GM12872 (cell line): Measurements from ENCODE around the gene C2orf92.

Experiments used
- TF ChIP-seq, protein P1 (sequence below): IDR thresholded peaks from 3 replicates; pipeline ENCODE4 v1.5.1; 2011; ENCODE audit warnings: low read depth, mild to moderate bottlenecking, low read length, moderate library complexity; ENCODE audit not compliant: insufficient read depth

The C2orf92 gene

DNA sequence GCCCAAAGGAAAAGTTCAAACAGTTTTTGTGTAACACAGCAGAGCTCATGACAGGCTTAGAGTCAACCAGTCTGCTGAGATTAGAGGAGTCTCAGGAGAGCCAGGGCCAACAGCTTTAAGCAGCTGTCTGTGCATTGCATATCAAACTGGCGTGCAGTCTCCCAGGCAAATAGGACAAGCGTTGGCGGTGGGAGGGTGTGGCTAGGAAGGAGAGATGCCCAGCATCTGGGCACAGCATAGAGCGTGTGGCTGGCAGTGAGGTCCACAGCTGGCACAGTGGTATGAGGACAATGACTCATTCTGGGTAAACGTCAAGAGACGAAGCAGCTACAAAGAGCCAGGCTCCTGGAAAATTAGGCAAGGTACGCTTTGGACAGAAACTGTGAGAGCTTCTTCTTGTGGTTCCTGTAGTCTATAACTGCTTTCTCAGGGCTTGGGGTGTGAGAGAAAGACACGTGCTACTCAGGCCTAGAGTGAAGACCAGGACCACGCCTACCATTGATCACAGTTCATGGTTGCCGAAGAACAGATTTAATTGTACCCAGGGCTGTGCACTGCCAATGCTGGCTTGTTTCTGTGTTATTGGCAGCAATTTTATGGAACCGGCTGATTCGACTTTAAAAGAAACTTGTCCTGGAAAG, 58.7 kb downstream of the C2orf92 start:
- TF ChIP-seq, protein P1, sequence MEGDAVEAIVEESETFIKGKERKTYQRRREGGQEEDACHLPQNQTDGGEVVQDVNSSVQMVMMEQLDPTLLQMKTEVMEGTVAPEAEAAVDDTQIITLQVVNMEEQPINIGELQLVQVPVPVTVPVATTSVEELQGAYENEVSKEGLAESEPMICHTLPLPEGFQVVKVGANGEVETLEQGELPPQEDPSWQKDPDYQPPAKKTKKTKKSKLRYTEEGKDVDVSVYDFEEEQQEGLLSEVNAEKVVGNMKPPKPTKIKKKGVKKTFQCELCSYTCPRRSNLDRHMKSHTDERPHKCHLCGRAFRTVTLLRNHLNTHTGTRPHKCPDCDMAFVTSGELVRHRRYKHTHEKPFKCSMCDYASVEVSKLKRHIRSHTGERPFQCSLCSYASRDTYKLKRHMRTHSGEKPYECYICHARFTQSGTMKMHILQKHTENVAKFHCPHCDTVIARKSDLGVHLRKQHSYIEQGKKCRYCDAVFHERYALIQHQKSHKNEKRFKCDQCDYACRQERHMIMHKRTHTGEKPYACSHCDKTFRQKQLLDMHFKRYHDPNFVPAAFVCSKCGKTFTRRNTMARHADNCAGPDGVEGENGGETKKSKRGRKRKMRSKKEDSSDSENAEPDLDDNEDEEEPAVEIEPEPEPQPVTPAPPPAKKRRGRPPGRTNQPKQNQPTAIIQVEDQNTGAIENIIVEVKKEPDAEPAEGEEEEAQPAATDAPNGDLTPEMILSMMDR: no peak

DNA sequence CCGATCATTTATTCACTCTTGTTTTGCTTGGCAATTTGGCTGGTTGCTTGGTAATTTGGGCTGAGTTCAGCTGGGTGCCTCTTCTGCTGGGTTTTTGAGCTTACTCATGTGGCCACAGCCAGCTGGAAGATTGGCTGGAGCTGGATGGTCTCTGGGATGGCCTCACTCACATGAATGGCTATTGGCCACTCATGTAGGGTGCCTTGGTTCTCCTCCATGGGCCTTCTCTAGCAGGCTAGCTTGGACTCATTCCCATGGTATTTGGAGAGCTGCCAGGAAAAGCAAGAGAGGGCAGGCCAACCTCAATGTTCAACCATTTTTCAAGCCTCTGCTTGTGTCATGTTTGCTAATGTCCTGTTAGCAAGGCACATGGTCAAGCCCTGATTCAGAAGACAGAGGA, 60.7 kb downstream of the C2orf92 start:
- TF ChIP-seq, protein P1: no peak

DNA sequence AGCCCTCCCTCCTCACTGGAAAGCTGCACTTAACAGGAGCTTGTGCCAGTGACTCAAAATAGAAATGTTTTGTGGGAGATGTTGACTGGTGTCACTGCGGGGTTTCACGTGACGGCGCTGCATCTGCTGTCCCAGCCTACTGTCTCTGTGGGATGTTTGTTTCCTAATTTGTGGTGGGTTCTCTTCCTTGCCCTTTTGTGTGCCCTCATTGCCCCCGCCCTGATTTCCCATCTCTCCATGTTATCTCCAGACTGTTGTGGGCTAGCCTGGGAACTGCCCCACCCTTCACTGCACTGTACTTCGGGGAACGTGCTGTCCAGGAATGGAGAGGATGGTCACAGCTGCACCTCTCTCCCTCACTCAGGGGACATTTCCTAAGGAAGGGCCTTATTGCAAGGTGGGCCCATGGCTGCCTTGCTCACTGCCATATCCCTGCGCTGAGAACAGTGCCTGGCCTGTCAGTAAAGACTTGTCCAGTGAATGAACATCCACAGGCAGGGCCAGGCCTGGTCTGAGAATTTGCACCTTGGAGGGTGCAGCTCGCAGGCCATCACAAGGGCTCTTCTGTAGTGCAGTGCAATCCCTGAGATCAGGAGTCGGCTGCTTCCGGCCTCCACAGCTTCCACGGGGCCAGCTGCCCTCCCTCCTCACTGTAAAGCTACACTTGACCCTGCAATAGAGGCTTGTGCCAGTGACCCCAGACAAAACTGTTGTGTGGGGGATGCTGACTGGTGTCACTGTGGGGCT, 61.9 kb downstream of the C2orf92 start:
- TF ChIP-seq, protein P1: no peak

DNA sequence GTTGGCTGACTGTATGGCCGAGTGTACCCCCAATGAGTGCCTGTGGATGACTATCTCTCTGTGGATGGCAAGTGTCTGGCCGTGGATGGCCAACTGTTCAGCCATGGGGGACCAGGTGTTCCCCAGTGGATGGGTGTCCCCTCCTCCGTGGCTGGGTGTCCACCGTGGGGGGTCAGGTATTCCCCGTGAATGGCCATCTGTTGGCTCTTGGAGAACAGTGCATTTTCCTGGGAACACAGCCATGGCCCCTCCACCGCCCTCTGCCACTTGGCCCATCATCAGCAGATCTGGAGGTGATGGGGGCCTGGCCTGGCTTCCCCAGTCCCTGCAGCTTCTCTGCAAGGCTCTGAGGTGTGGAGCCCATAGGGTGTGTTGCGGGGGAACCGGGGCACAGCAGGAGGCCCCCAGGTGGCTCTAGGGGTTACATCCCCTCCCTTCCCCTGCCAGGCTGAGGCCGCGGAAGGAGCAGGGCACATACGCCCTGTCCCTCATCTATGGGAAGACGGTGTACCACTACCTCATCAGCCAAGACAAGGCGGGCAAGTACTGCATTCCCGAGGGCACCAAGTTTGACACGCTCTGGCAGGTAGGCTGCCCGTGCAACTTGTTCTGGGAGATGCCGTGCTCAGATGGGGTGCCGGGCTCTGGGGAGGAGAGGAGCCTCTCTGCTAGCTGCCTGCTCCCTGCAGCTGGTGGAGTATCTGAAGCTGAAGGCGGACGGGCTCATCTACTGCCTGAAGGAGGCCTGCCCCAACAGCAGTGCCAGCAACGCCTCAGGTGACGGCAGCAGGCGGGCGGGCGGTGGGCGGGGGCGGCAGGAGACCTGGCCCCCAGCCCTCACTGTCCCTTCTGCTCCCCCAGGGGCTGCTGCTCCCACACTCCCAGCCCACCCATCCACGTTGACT, 63.2 kb downstream of the C2orf92 start:
- TF ChIP-seq, protein P1: no peak

DNA sequence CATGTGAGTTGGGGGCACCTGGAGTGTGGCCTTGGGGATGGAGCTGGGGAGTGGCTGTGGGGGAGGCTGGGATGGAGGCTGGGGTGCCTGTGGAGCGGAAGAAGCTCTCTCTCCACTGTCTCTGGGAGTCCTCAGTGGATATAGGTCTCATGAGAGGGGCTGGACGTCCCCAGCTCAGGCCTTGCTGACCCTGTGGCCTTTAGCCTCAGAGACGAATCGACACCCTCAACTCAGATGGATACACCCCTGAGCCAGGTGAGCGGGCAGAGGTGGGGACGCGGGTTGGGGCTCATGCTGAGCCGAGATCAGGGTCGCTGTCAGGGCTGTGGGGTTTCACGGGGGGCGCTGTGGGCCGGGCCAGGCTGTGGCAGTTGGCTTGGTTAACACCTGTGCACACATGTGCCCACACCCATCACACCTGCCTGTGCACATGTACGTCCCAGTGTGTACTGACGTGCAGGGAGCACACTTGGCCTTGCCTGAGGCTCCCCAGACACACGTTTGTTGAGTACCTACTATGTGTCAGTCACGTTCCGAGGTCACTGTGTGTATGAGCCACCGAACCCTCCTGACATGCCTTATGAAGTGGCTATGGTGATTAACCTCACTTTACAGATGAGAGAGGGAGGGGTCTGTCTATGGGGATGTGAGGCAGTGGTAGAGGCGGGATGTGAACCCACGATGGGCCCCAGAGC, 64.0 kb downstream of the C2orf92 start:
- TF ChIP-seq, protein P1: no peak

DNA sequence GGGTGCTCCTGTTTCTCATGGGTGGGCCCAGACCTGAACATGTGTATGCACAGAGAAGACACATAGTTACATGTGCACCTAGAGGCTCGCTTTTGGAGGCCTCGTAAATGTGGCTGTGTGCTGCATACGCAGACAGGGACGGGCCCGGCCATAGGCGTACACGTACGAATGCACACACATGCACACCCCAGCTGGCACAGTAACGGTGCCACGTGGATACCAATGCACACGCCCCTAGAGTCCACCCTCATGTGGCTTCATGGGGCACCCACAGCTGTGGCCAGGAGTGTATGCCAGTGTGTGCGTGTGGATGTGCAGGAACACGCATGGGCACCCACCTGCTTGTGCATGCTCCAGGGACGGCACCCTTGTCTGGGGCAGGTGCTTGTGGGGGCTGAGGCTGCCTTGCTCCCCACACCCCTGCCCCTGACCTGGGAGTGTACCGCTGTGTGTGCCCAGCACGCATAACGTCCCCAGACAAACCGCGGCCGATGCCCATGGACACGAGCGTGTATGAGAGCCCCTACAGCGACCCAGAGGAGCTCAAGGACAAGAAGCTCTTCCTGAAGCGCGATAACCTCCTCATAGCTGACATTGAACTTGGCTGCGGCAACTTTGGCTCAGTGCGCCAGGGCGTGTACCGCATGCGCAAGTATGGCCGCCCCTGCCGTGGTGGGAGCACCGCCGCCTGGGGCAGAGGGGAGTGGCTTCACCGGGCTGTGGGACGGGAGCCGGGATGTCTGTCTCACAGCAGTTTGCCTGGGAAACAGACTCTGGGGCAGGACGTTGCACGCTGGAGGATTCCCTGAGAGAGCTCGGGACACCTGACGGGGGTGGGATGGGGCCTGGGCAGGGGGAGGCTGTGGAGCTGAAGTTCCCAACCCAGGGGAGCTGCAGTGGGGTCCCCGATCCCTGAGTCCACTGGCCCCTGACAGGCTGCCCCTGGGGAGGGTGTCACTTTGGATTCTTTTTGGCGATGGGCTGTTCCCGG, 64.8 kb downstream of the C2orf92 start:
- TF ChIP-seq, protein P1: no peak
